HG03060 (cell line): Measurements from ENCODE around the gene TNFRSF18.
"Not testable (repeated sequence)": the region's sequence is repeated elsewhere in the genome, so short reads cannot be mapped to it uniquely, and the experiment has no call there.

Source experiments
- ATAC-seq: cut with Tn5 transposase; IDR thresholded peaks from one replicate; pipeline ENCODE4 v1.9.1; 2021; ENCODE audit warnings: low read depth, moderate number of reproducible peaks; ENCODE audit not compliant: unreplicated experiment

The TNFRSF18 gene, protein sequence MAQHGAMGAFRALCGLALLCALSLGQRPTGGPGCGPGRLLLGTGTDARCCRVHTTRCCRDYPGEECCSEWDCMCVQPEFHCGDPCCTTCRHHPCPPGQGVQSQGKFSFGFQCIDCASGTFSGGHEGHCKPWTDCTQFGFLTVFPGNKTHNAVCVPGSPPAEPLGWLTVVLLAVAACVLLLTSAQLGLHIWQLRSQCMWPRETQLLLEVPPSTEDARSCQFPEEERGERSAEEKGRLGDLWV

DNA sequence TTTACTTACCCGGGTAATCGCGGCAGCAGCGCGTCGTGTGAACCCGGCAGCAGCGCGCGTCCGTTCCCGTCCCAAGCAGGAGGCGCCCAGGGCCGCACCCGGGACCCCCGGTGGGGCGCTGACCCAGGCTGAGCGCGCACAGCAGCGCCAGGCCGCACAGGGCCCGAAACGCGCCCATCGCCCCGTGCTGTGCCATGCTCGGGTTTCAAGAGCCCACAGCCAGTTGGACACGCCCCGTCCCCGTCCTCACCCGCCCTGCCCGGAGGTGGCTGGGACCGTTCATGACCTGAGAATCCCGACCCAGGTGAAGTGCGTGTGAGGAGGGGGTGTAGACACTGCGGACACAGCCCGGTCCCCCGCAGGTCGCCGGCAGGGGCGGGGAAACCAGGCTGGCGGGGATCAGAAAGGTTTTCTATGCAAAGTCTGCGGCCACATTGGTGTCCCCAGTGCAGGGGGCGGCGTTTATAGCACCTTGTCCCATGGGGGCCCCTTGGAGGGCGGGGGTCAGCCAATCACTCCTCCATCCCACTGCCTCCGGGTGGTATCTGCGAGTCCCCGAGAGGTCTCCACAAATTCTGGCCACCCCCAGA lies at the start of gene TNFRSF18:
Gene TNFRSF18, minus strand, starts transcription at position 217 of the 590 bp plus-strand sequence. Its CDS starts 21 bp downstream, at position 196.
- no peak for ATAC-seq

- no peak for ATAC-seq
Measured at GRCh38 chr1:1255611-1256010, 49.2 kb upstream of the TNFRSF18 start.

DNA sequence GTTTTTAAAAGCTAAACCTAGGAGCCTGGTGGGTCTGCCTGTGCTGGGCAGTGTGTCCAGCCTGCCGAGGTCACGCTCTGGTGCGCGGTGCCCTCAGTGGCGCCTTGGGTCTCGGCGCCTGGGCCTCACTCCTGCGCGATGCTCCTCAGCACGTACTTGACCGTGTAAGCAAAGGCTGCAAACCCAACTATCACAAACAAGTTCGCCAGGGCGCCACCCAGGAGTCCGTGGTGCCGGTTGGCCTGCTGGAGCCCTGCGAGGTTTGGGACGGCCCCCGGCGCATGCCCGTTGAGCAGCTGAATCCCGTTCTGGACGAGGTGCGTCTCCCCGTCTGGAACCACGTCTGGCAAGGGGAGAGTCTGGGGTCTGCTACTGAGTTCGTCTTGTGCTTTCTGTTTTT lies 48.7 kb upstream of the TNFRSF18 start:
- no peak for ATAC-seq

DNA sequence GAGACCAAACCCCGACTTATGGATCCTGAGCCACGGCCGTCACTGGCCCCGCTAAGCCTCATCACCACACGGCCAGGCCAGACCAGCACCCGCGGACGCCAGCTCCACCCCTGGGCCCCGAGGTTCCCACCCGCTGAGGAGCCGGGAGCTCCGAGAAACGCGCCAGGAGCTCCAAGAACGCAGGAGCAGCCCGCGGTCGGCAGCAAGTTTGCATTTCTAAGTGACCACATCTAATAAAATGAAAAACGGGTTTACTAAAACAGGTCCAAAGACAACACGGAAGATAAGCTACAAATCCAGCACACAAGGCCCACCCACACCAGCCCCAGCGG lies 48.2 kb upstream of the TNFRSF18 start:
- ATAC-seq = no peak

- ATAC-seq = no peak
Measured at GRCh38 chr1:1253972-1254666, 47.7 kb upstream of the TNFRSF18 start.

DNA sequence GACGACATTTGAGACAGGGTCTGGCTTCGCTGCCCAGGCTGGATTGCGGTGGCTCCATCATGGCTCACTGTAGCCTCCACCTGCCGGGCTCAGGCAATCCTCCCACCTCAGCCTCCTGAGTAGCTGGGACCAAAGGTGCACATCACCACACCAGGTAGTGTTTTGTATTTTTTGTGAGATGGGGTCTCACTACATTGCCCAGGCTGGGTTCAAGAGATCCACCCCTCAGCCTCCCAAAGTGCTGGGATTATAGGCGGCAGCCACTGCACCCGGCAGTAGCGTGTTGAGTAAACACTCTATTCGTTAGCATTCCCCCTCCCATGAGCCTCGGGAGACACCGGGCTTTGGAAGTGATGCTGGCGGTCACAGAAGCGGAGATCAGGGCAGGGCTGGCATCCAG lies 46.9 kb upstream of the TNFRSF18 start:
- no peak for ATAC-seq

DNA sequence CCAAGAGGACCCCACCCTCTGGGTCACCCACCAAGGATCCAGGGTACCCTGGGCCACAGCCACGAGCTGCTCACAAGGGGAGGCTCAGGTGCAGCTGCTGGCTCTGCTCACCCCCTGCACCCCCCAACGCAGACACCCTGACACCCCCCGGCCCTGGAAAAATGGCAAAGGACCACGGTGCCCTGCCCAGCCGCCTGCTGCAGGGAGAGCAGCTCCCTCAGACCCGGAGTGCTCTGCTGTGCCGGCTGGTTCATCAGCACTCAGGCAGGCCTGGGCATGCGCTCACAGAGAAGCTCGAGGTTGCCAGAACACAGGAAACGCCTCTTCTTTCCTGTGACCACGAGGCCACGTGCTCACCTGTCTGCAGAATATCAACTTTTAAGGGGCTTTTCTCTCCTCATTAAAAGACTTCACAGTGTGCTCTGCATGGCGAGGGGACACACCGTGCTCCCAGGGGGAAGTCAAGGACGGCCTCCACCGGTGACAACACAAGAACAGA lies 44.4 kb upstream of the TNFRSF18 start:
- no peak for ATAC-seq

DNA sequence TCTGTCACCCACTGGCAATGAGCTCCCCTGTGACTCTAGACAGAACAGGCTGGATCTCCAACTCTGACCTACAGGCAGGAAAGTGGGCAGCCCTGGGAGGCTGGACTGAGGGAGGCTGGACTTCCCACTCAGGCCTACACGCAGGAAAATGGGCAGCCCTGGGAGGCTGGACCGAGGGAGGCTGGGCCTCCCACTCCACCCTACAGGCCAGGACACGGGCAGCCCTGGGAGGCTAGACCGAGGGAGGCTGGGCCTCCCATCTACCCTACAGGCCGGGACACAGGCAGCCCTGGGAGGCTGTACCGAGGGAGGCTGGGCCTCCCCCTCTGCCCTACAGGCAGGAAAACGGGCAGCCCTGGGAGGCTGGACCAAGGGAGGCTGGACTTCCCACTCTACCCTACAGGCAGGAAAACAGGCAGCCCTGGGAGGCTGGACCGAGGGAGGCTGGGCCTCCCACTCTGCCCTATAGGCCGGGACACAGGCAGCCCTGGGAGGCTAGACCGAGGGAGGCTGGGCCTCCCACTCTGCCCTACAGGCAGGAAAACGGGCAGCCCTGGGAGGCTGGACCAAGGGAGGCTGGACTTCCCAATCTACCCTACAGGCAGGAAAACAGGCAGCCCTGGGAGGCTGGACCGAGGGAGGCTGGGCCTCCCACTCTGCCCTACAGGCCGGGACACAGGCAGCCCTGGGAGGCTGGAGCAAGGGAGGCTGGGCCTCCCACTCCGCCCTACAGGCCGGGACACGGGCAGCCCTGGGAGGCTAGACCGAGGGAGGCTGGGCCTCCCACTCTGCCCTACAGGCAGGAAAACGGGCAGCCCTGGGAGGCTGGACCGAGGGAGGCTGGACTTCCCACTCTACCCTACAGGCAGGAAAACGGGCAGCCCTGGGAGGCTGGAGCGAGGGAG lies 41.9 kb upstream of the TNFRSF18 start:
- not testable (repeated sequence) for ATAC-seq

- no peak for ATAC-seq
Measured at GRCh38 chr1:1247341-1247913, 41.0 kb upstream of the TNFRSF18 start.

DNA sequence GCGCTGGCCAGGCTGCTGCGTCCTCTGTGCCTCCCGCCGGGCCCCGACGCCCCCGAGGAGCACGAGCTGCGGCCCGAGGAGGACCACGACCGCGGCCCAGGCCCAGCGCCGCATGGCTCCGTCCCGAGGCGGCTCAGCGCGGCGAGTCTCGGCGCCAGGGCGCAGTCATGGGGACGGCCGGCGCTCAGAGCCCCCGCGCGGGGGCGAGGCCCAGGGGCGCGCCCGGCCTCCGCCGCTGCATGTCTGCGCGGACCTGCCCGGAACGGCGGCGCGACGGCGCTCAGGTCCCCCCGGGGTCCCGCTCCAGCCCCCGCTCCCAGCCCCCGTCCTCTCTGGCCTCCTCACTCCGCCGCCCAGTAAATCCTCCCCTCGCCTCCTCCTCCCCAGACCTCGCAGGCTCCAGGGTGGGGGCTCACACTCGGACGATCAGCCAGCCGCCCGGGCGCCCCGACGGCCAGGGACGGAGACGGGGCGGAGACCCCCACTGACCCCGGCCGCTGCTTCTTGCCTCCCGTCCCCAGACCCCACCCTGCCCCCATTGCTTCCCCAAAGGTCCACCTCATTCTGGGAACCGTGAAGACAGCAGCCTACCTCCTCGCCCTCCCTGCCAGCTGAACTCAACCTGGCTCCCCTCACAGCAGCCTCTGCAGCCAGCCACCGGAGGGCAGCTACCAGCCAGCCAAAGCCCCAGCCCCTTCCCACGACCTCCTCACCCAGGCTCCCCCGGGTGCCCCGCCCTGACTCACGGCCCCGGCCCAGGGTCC lies 40.4 kb upstream of the TNFRSF18 start, which contains the start of gene C1QTNF12:
Gene C1QTNF12, minus strand, starts transcription at position 146 of the 764 bp plus-strand sequence. Its CDS starts 32 bp downstream, at position 114.
- ATAC-seq = no peak

DNA sequence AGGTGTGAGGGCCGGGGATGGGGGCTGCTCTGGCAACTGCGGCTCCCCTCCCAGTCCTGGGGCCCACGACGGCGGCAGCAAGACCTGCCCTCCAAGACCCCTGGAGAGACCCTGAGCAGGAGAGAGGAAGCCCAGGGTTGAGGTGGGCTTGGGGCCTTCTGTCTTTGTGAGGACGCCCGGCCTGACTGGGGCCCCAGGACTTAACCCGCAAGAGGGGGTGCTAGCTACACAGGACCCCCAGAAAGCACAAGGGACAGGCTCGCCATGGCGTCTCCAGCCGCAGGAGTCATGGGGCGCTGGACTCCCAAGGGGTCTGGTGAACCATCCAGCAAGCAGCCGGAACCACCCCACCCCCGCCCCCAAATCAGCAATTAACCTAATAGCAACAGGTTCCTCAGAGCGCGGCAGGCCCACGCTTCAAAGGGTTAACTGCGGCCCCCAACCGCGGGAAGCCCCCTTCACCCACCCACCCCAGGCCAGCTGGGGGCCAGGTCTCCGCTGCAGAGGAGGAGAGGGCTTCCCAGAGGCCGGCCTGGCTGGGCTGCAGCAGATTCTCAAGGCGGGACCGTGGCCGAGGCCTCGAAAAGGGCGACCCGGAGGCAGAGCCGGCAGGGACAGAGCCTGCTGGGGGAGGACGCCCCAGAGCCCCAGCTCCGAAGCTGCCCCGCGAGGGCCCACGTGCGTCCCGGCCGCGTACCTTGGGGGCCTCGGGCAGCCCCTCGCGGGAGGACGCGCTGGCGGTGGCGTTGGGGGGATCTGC lies 39.6 kb upstream of the TNFRSF18 start:
- no peak for ATAC-seq

DNA sequence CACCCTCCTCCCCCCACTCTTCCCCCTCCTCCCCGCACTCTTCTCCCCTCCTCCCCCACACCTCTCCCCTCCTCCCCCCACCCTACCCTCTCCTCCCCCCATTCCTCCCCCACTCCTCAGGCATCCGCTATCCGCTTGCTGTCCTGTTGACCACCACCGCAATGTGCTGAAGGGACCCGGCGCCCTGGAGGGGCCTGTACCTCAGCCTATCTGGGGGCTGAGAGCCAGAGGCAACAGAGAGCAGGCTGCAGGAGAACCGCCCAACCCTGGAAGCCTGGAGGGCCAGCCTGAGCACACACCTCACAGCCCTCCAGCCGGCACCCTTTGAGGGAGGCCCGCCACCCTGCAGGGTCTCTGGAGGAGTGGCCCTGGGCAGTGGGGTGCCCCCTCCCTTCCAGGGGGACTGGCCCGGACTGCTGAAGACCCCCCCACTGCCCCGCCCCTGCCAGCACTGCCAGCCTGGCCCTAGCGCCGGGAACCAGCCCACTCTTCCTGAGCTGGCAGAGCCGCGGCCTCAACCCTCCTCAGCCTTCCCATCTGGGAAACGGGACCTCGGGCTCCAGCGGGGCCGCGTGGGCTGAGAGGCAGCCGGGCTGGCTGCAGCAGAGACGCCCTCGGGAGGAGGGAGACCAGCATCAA lies 38.9 kb upstream of the TNFRSF18 start:
- no peak for ATAC-seq

DNA sequence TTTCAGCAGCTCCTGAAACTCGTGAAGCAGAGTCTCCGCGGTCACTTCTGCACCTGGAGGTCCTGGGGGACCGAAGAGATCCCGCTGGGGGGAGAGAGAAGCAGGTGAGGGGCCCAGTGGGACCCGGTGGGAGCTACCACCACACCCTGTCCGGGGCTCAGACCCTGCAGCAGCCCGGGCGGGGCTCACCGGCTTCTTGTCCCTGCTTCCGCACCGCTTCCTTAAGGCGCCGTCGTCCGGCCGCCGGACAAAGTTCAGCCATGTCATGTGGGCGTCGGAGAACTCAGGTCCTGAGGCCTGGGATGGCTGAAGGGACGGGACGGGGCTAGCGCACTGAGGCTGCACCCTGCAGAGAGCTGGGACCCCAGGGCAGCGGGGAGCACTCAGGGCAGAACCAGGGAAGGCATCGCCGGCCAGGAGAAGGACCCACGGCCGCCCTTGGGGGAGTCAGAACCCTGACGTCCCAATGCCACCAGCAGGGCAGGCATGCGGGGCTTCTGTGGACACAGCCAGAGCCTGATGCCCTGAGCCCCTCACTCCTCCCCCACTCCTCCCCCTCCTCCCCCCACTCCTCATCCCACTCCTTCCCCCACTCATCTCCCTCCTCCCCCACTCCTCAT lies 37.9 kb upstream of the TNFRSF18 start:
- ATAC-seq = no peak

DNA sequence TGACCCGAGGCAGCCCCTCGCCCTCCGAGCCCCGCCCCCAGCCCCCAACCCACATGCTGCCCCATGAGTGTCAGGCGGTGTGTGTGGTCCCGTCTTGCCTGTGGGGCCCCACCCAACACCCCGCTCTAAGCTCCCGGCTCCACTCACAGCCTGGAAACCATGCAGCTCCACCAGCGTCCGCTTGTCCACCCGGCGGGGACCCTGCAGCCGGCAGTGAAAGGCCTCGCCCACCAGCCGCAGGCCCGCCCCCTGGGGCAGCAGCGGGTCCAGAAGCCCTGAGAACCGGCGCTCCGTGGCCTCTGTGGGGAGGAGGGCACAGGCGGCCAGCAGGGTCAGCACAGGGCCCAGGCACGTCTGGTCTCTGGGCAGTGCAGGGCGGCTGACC lies 37.4 kb upstream of the TNFRSF18 start:
- ATAC-seq = no peak

- ATAC-seq = no peak
Measured at GRCh38 chr1:1243266-1243660, 36.9 kb upstream of the TNFRSF18 start.

DNA sequence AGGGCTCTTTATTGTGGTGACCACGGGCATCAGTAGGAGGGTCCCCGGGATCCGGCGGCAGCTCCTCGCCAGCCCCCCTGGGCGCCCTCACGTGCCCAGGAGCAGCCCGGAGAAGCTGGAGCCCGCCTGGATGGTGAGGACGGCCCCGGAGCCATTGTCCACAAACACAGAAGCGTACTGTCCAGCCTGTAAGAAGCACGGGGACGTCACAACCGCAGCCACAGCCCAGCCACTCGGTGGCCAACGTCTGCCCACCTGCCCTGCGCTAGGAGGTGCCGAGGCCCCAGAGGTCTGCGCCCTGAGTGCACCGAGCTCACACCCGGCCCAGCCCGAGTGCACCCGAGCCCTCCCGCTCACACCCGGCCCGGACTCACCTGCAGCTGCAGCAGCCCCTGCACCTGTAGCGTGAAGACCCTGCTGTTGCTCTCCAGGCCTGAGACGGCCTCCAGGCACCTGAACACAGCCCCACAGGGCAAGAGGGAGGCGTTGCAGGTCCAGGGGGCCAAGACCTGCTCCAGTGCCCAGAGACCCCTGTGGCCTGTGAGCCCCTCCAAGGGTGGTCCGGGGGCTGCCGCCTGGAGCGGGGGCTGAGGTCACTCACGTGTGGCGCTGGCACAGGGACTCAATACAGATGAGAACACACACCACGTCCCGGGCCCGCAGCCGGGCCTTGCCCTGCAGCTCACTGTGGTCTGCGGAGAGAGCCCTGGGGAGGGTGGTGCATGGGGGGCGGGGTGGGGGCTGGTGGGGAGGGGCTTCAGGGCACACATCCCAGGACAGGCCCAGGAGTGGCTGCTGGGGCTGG lies 36.3 kb upstream of the TNFRSF18 start:
- ATAC-seq = no peak

DNA sequence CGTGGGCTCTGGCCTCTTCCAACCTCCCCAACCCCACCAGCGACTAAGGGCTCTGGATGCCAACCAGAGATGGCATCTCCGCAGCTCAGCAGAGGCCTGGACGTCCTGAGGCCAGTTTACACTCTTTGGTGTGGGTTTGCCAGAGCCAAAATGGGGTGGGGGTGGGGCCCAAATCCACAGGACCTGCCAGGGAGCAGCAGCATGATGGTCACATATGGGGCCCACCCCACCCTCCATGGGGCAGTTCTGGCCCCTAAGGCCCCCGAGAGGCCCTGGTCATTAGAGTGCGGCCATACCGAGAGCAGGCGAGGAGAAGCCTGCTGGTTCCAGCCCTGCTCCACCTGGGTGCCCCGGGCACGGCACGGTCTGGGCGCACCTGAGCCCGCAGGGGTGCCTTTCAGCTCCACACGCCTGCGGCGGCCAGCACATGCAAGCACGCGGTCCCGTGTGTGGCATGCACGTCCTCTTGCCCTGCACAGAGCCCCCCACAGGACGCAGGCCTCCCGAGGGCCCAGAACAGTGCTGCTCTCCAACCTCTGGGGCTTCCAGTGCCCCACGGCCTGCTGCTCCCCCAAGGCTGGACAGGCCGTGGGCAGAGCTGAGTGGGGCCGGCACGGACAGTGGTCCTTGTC lies 35.3 kb upstream of the TNFRSF18 start:
- no peak for ATAC-seq
